CD14-positive monocyte (primary cell): ENCODE data around the gene CDK5RAP2. TPM values are rescaled to one million over a fixed set of nuclear protein-coding genes. Genes with fewer than 3 reads are reported as not detected.
A peak's percentile ranks its signal among the peaks of the same experiment; 100 is the strongest.
"Not testable (repeated sequence)": the region's sequence is repeated elsewhere in the genome, so short reads cannot be mapped to it uniquely, and the experiment has no call there.

Source experiments
- DNase-seq, 3 donors: peaks; one replicate each; pipeline ENCODE4 v3.0.0-alpha.2; 2011 to 2022
- H2AFZ ChIP-seq: 2 replicates; pipeline ENCODE4 v1.6.0; 2012; ENCODE audit warnings: mild to moderate bottlenecking, low read depth, low read length, inconsistent platforms; ENCODE audit not compliant: insufficient read depth, poor library complexity, severe bottlenecking
- H3K27ac ChIP-seq, 2 donors: 1 replicate in 1 of 2; 2 replicates in 1 of 2; pipeline ENCODE4 v1.5.1; 2012 to 2013; ENCODE audit warnings: low read length in 2 of 2, control low read depth in 1 of 2, inconsistent platforms in 1 of 2, low read depth in 1 of 2, mild to moderate bottlenecking in 1 of 2
- H3K27me3 ChIP-seq, 2 donors: one replicate each; pipeline versions ENCODE4 v1.6.0 to v1.6.1; 2011 to 2013; ENCODE audit warnings: low read length in 2 of 2; ENCODE audit not compliant: control insufficient read depth in 2 of 2, insufficient read depth in 2 of 2
- H3K36me3 ChIP-seq, 2 donors: replicated peaks in 1 of 2; 1 replicate in 1 of 2; 2 replicates in 1 of 2; pipeline versions ENCODE4 v1.5.1 to v1.6.1; 2012 to 2013; ENCODE audit warnings: low read length in 2 of 2, control low read depth in 1 of 2, inconsistent platforms in 1 of 2, mild to moderate bottlenecking in 1 of 2; ENCODE audit not compliant: insufficient read depth in 2 of 2, control insufficient read depth in 1 of 2
- H3K4me1 ChIP-seq, 2 donors: 1 replicate in 1 of 2; 2 replicates in 1 of 2; pipeline versions ENCODE4 v1.5.1 to v1.6.1; 2012 to 2013; ENCODE audit warnings: low read length in 2 of 2, control low read depth in 1 of 2, inconsistent platforms in 1 of 2, mild to moderate bottlenecking in 1 of 2, moderate library complexity in 1 of 2; ENCODE audit not compliant: insufficient read depth in 2 of 2, control insufficient read depth in 1 of 2
- H3K4me2 ChIP-seq: replicated peaks from 2 replicates; pipeline ENCODE3; 2012; ENCODE audit warnings: low read length, moderate library complexity, mild to moderate bottlenecking; ENCODE audit not compliant: poor library complexity, severe bottlenecking; ENCODE audit errors: extremely low read depth
- H3K4me3 ChIP-seq, 3 experiments: fragments of 200-600 bp in 1 of 3; sonication (generic) in 1 of 3; replicated peaks in 1 of 3; 1 replicate in 2 of 3; 2 replicates in 1 of 3; pipeline ENCODE4 v1.5.1; 2011 to 2013; ENCODE audit warnings: low read length in 3 of 3, mild to moderate bottlenecking in 3 of 3, control low read depth in 2 of 3, low read depth in 2 of 3, inconsistent platforms in 1 of 3, moderate library complexity in 1 of 3
- H3K79me2 ChIP-seq: 2 replicates; pipeline ENCODE4 v1.6.0; 2012; ENCODE audit warnings: mild to moderate bottlenecking, control low read depth, inconsistent platforms, low read length, moderate library complexity; ENCODE audit not compliant: insufficient read depth
- H3K9ac ChIP-seq: 2 replicates; pipeline ENCODE4 v1.6.0; 2017; ENCODE audit warnings: low read length, mild to moderate bottlenecking; ENCODE audit not compliant: insufficient read depth, poor library complexity, severe bottlenecking
- H3K9me3 ChIP-seq, 2 donors: replicated peaks in 1 of 2; 1 replicate in 1 of 2; 2 replicates in 1 of 2; pipeline versions ENCODE4 v1.5.1 to v1.6.1; 2012 to 2013; ENCODE audit warnings: low read length in 2 of 2, control low read depth in 1 of 2; ENCODE audit not compliant: control insufficient read depth in 1 of 2, insufficient read depth in 1 of 2
- H4K20me1 ChIP-seq: 2 replicates; pipeline ENCODE4 v1.6.0; 2012; ENCODE audit warnings: mild to moderate bottlenecking, low read length, control low read depth, moderate library complexity; ENCODE audit not compliant: insufficient read depth
- H3K27ac Mint-ChIP-seq, 7 donors: one replicate each; pipeline ENCODE4 v1.8.0; 2020; ENCODE audit warnings: mild to moderate bottlenecking in 7 of 7, mixed read lengths in 7 of 7, moderate library complexity in 6 of 7, inconsistent platforms in 2 of 7
- H3K27me3 Mint-ChIP-seq, 3 donors: one replicate each; pipeline ENCODE4 v1.8.0; 2021 to 2022; ENCODE audit warnings: low read depth in 3 of 3, mild to moderate bottlenecking in 3 of 3, mixed read lengths in 3 of 3, moderate library complexity in 3 of 3, inconsistent platforms in 1 of 3
- H3K36me3 Mint-ChIP-seq, 2 donors: one replicate each; pipeline ENCODE4 v1.8.0; 2020; ENCODE audit warnings: mixed read lengths in 2 of 2, inconsistent platforms in 1 of 2, mild to moderate bottlenecking in 1 of 2
- H3K4me1 Mint-ChIP-seq: one replicate; pipeline ENCODE4 v1.8.0; 2020; ENCODE audit warnings: mild to moderate bottlenecking, mixed read lengths
- H3K4me3 Mint-ChIP-seq, 2 donors: one replicate each; pipeline ENCODE4 v1.8.0; 2020; ENCODE audit warnings: mild to moderate bottlenecking in 2 of 2, mixed read lengths in 2 of 2, moderate library complexity in 1 of 2
- H3K9me3 Mint-ChIP-seq, 7 donors: one replicate each; pipeline ENCODE4 v1.8.0; 2020 to 2022; ENCODE audit warnings: mixed read lengths in 7 of 7, mild to moderate bottlenecking in 6 of 7, moderate library complexity in 6 of 7, inconsistent platforms in 2 of 7
- CTCF ChIP-seq: fragments of 200-600 bp; IDR thresholded peaks from one replicate; pipeline ENCODE4 v1.8.0; 2022; ENCODE audit warnings: antibody characterized with exemption, mild to moderate bottlenecking
- WGBS: methylation state at CpG from one replicate; pipeline ENCODE4 v1.1.5; 2013; ENCODE audit warnings: missing lambda C conversion rate; ENCODE audit not compliant: insufficient coverage; 5-methylcytosine and 5-hydroxymethylcytosine counted together
- intact Hi-C, 2 donors: fragments of 100-400 bp; cut with micrococcal nuclease; formaldehyde crosslinking; loops; one replicate each; pipeline versions ENCODE4 v1.15.0 to v1.15.1; 2023
- polyA plus RNA-seq, 3 donors: library from polyadenylated mRNA; depleted of rRNA in 1 of 3; unstranded in 2 of 3; stranded (reverse) in 1 of 3; fragments of 300-500 nt in 2 of 3; fragments of >200 nt in 1 of 3; fragmentation: Illumina TruSeq in 2 of 3; gene quantifications; 1 replicate in 2 of 3; 2 replicates in 1 of 3; pipeline ENCODE4 v1.2.3, GENCODE V29; 2012 to 2021

The CDK5RAP2 gene
- polyA plus RNA-seq, 3 donors: 2.0 to 13.7 (median 6.1) TPM

GRCh38 chr9:120515481-120515880, 64.5 kb downstream of the CDK5RAP2 start:
- intact Hi-C loops: not testable (repeated sequence)
- no CpG with 5 or more reads among the region's 3 CpGs for WGBS

DNA sequence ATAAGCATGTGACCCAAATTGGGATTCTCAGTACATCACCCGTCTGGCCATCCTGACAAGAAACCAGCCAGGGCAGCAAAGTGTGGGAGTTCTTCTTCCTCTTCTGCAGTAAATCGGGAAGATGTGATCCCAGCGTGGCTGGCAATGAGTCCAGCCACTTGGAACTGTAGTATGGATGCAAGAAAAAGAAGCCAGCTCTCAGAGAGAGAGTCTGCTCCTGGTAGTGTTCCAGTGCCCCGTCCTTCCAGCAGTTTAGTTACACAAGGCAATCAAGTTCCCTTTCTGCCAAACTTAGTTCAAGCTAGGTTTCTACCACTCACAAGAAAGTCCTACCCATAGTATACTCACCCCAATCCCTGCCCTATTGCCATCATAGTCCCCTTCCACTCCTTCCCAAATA, 65.6 kb downstream of the CDK5RAP2 start:
- Mint-ChIP-seq H3K4me1 (no peaks in the 10 kb centered on the region), H3K27ac (peak overlapping the region in 2 of 7 donors; percentile 1 to 15), H3K9me3 (peaks cover 0 to 8% (median 5%) of the 10 kb centered on the region in 7 donors), H3K36me3 (peaks cover 83 to 89% of the 10 kb centered on the region in 2 donors), H3K4me3 (no peak overlapping the region), H3K27me3 (no peaks in the 10 kb centered on the region)
- Histone ChIP-seq H3K4me3 (no peak overlapping the region), H3K4me1 (no peaks in the 10 kb centered on the region), H3K4me2 (no peak overlapping the region), H3K79me2 (peaks cover 3% of the 10 kb centered on the region), H3K36me3 (peaks cover 54 to 90% of the 10 kb centered on the region in 2 donors), H2AFZ (no peak overlapping the region), H3K27ac (no peak overlapping the region), H3K27me3 (no peaks in the 10 kb centered on the region), H4K20me1 (no peaks in the 10 kb centered on the region), H3K9me3 (peaks cover 0 to 5% of the 10 kb centered on the region in 2 donors), H3K9ac (no peak overlapping the region)
- intact Hi-C loops: no loop called here
- no peak for TF ChIP-seq CTCF
- 91% methylated on average over 4 of the region's 4 CpGs for WGBS
- DNase-seq: no peak

More at GRCh38 chr9:120515481-120515880, 64.5 kb downstream of the CDK5RAP2 start:
- H2AFZ ChIP-seq, H3K4me2 ChIP-seq, H3K27ac ChIP-seq, H3K9me3 Mint-ChIP-seq, H3K4me1 ChIP-seq, H3K27ac Mint-ChIP-seq, DNase-seq, H4K20me1 ChIP-seq, H3K9ac ChIP-seq, H3K4me1 Mint-ChIP-seq, H3K9me3 ChIP-seq, H3K4me3 Mint-ChIP-seq, H3K79me2 ChIP-seq, H3K27me3 ChIP-seq, H3K4me3 ChIP-seq, H3K27me3 Mint-ChIP-seq: not testable (repeated sequence)
- H3K36me3 ChIP-seq: peaks cover 57 to 85% of the 10 kb centered on the region in 2 donors
- H3K36me3 Mint-ChIP-seq: peaks cover 77 to 89% of the 10 kb centered on the region in 2 donors
